Peyer's patch (tissue), 4 donors: ENCODE data around the gene ADGB.

Experiments used
- CTCF ChIP-seq, 6 experiments: fragments of 450-650 bp in 4 of 6; fragments of 200-600 bp in 2 of 6; sonication (generic) in 1 of 6; IDR thresholded peaks; one replicate each; pipeline ENCODE4 v1.5.1; 2017 to 2019; ENCODE audit warnings: antibody characterized with exemption in 6 of 6, mild to moderate bottlenecking in 3 of 6, moderate library complexity in 1 of 6
- POLR2A ChIP-seq, 2 donors: fragments of 450-650 bp; IDR thresholded peaks; one replicate each; pipeline ENCODE4 v1.5.1; 2017; ENCODE audit warnings: antibody characterized with exemption in 2 of 2, mild to moderate bottlenecking in 2 of 2, moderate library complexity in 2 of 2

- no peak for TF ChIP-seq CTCF (IDR thresholded peaks at IDR 0.05)
- no peak for TF ChIP-seq POLR2A (IDR thresholded peaks at IDR 0.05)
These were observed 176.4 kb downstream of the ADGB start for GRCh38 chr6:146775220-146775619.
